Measurements from ENCODE around the gene ARHGAP33.

Gene ARHGAP33

GRCh38 chr19:35775298-35776101 lies at the start of gene ARHGAP33:
ARHGAP33 (plus strand) TSS chr19:35775564; CDS start chr19:35775659, 95 bp downstream.
- DNase-seq, result no peak

- DNase-seq, result no peak
Measured at GRCh38 chr19:35727053-35727955, 48.1 kb upstream of the ARHGAP33 start.

- DNase-seq, result no peak
Measured at GRCh38 chr19:35727956-35728706, 47.2 kb upstream of the ARHGAP33 start.

- no peak for DNase-seq
Measured at GRCh38 chr19:35729021-35729420, 46.3 kb upstream of the ARHGAP33 start.

GRCh38 chr19:35729763-35730162 lies 45.6 kb upstream of the ARHGAP33 start:
- DNase-seq, result no peak

GRCh38 chr19:35730326-35730725 lies 45.0 kb upstream of the ARHGAP33 start:
- DNase-seq, result no peak

- DNase-seq, result no peak
Measured at GRCh38 chr19:35731353-35731752, 44.0 kb upstream of the ARHGAP33 start.

- no peak for DNase-seq
Measured at GRCh38 chr19:35731779-35732405, 43.5 kb upstream of the ARHGAP33 start.

GRCh38 chr19:35732540-35733179 lies 42.7 kb upstream of the ARHGAP33 start:
- no peak for DNase-seq

- no peak for DNase-seq
Measured at GRCh38 chr19:35733180-35734125, 41.9 kb upstream of the ARHGAP33 start.

- DNase-seq, result no peak
Measured at GRCh38 chr19:35734273-35734672, 41.1 kb upstream of the ARHGAP33 start.

- no peak for DNase-seq
Measured at GRCh38 chr19:35734889-35735288, 40.5 kb upstream of the ARHGAP33 start.

GRCh38 chr19:35736913-35737886 lies 38.2 kb upstream of the ARHGAP33 start:
- DNase-seq, result no peak

GRCh38 chr19:35738021-35738886 lies 37.1 kb upstream of the ARHGAP33 start:
- DNase-seq, result no peak

GRCh38 chr19:35738887-35739229 lies 36.5 kb upstream of the ARHGAP33 start:
- no peak for DNase-seq

GRCh38 chr19:35739275-35740107 lies 35.9 kb upstream of the ARHGAP33 start:
- no peak for DNase-seq

GRCh38 chr19:35740108-35740422 lies 35.3 kb upstream of the ARHGAP33 start:
- DNase-seq, result no peak

All from cortex of kidney (tissue), 1 donor.